Panc1 (cell line): ENCODE data around the gene CLIC4.

ENCODE experiments used
- POLR2AphosphoS5 ChIP-seq: IDR thresholded peaks from 2 replicates; pipeline ENCODE4 v1.6.1; 2012; ENCODE audit warnings: mild to moderate bottlenecking, low read depth, low read length, moderate library complexity
- TCF7L2 ChIP-seq: IDR thresholded peaks from 2 replicates; pipeline ENCODE4 v1.6.1; 2011; ENCODE audit warnings: mild to moderate bottlenecking, low read depth, low read length, inconsistent platforms
- TF ChIP-seq, protein P1 (sequence below): fragments of 450-650 bp; IDR thresholded peaks from 2 replicates; pipeline ENCODE4 v1.5.1; 2017; ENCODE audit warnings: mild to moderate bottlenecking

DNA sequence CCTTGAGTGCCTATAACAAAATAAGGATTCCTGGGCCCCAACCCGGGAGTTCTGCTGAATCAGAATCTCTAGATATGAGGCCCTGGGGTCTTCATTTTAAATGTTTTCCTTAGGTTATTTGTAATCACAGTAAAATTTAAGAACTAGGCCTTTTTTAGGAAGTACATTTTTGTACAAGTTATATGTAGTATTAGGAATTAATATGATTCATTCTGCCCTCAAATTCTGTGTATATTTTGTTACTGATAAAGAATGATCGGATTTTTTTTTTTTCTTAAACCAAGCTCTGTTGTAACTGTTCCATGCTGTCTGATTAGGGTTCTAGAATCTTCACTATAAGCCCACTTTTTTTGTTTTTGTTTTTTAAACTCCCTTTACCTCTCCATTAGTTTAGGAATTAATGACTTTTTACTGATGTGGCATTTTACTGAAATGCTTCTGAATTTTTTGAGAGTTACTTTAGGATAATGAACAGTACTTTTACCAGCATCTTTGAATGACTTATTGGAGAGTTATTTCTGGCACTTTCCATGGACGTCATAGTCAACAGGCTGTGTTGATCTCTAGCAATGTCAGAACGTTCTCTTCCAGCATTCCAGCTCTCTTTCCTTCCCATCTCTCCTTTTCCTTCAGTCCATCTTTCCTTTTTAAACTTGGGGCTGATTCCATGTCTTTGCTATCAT, 48.3 kb downstream of the CLIC4 start:
- TF ChIP-seq, protein P1, sequence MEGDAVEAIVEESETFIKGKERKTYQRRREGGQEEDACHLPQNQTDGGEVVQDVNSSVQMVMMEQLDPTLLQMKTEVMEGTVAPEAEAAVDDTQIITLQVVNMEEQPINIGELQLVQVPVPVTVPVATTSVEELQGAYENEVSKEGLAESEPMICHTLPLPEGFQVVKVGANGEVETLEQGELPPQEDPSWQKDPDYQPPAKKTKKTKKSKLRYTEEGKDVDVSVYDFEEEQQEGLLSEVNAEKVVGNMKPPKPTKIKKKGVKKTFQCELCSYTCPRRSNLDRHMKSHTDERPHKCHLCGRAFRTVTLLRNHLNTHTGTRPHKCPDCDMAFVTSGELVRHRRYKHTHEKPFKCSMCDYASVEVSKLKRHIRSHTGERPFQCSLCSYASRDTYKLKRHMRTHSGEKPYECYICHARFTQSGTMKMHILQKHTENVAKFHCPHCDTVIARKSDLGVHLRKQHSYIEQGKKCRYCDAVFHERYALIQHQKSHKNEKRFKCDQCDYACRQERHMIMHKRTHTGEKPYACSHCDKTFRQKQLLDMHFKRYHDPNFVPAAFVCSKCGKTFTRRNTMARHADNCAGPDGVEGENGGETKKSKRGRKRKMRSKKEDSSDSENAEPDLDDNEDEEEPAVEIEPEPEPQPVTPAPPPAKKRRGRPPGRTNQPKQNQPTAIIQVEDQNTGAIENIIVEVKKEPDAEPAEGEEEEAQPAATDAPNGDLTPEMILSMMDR = no peak
- no peak for TF ChIP-seq TCF7L2
- TF ChIP-seq POLR2AphosphoS5 = no peak
